Endothelial cell of umbilical vein (primary cell): ENCODE results near the gene ANAPC2.

Experiments
- EZH2 ChIP-seq: IDR thresholded peaks from 2 replicates; pipeline ENCODE4 v1.6.1; 2012; ENCODE audit warnings: borderline replicate concordance, low read depth, mild to moderate bottlenecking, moderate library complexity, low read length, inconsistent platforms; ENCODE audit not compliant: severe bottlenecking
- JUN ChIP-seq: IDR thresholded peaks from 2 replicates; pipeline ENCODE4 v1.6.1; 2011; ENCODE audit warnings: borderline replicate concordance, low read depth; ENCODE audit not compliant: insufficient read length, insufficient read depth
- MYC ChIP-seq: IDR thresholded peaks from one replicate; pipeline ENCODE4 v1.6.1; 2011; ENCODE audit warnings: mild to moderate bottlenecking, low read depth, low read length
- POLR2A ChIP-seq: IDR thresholded peaks from 2 replicates; pipeline ENCODE4 v1.6.1; 2012; ENCODE audit warnings: low read depth, mild to moderate bottlenecking, control low read depth, low read length
- POLR2AphosphoS5 ChIP-seq: IDR thresholded peaks from 2 replicates; pipeline ENCODE4 v1.6.1; 2012; ENCODE audit warnings: low read depth, mild to moderate bottlenecking, control low read depth, low read length, moderate library complexity; ENCODE audit not compliant: insufficient read depth
- TF ChIP-seq, protein P1 (sequence below), 2 donors: IDR thresholded peaks; 1 replicate in 1 of 2; 2 replicates in 1 of 2; pipeline ENCODE4 v1.5.1; 2011; ENCODE audit warnings: low read length in 2 of 2, mild to moderate bottlenecking in 2 of 2, moderate library complexity in 2 of 2, control low read depth in 1 of 2, inconsistent platforms in 1 of 2, low read depth in 1 of 2; ENCODE audit not compliant: insufficient read depth in 1 of 2; ENCODE audit errors: extremely low read depth in 1 of 2
- TF ChIP-seq, protein P2 (sequence below): IDR thresholded peaks from 2 replicates; pipeline ENCODE4 v1.6.1; 2011; ENCODE audit not compliant: insufficient read depth, insufficient read length

DNA sequence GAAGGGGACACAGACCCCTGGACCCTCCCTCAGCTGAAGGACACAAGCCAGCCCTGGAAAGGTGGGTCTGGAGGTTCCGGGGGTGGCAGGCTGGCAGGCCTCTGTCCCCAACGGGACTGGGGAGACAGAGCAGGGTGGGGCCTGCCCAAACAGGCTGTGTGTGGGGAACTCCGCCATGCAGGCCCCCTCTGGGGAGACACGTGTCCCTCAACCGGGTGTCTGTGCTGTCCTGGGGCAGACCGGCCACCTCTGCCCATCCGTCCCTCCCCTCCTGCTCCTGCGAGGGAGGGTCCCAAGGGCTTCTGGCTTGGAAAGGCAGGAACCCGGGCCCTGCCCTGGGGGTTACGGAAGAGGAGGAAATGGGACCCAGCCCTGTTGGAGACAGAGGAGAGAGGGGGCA is 43.7 kb upstream of the ANAPC2 start:
- no peak for TF ChIP-seq POLR2A
- TF ChIP-seq, protein P1, sequence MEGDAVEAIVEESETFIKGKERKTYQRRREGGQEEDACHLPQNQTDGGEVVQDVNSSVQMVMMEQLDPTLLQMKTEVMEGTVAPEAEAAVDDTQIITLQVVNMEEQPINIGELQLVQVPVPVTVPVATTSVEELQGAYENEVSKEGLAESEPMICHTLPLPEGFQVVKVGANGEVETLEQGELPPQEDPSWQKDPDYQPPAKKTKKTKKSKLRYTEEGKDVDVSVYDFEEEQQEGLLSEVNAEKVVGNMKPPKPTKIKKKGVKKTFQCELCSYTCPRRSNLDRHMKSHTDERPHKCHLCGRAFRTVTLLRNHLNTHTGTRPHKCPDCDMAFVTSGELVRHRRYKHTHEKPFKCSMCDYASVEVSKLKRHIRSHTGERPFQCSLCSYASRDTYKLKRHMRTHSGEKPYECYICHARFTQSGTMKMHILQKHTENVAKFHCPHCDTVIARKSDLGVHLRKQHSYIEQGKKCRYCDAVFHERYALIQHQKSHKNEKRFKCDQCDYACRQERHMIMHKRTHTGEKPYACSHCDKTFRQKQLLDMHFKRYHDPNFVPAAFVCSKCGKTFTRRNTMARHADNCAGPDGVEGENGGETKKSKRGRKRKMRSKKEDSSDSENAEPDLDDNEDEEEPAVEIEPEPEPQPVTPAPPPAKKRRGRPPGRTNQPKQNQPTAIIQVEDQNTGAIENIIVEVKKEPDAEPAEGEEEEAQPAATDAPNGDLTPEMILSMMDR (IDR thresholded peaks at IDR 0.05; ENCODE audit: extremely low read depth in 1 of 2, insufficient read depth in 1 of 2, low read depth in 1 of 2, low read length in 2 of 2): no peak
- no peak for TF ChIP-seq POLR2AphosphoS5
- no peak for TF ChIP-seq EZH2
- no peak for TF ChIP-seq MYC
- no peak for TF ChIP-seq JUN
- TF ChIP-seq, protein P2, sequence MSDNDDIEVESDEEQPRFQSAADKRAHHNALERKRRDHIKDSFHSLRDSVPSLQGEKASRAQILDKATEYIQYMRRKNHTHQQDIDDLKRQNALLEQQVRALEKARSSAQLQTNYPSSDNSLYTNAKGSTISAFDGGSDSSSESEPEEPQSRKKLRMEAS: no peak
